CMK (cell line): Measurements from ENCODE around the gene INTS11.

Source experiments
- DNase-seq: peaks from one replicate; pipeline ENCODE4 v3.0.0-alpha.2; 2010; ENCODE audit warnings: low read depth

Gene INTS11

DNA sequence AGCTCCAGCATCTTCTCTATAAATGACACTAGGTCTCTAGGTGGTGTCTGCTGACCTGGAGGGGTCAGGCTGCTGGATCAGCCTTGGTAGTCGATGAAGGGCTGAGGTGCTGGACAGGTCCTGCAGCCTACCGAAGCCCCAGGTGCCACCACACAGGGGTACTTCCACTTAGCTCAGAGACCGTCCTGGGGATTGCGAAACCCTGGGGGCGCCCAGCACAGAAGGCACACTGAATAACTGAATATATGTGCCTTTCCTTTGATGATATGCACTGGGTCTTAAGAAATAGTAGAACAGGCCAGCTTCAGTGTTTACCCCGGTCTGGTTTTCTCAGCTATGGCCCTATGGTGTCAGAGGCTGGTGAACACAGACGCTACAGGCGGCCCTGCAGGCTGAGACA lies 61.7 kb downstream of the INTS11 start:
- no peak for DNase-seq

DNA sequence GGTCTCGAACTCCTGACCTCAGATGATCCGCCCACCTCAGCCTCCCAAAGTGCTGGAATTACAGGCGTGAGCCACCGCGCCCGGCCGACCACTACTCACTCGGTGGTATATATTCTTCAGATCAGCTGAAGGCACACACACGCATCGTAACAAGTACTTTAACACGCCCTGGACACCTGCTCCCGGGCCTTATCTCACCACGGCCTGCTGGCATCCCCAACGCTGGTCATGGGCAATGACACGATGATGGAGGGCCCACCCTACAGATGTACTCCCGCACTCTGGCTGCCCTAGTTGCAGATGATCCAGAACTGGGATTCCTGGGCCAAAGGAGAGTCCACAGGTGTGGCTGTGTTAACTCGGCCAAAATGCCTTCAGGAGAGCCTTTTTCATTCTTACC lies 62.4 kb downstream of the INTS11 start:
- DNase-seq, result no peak
